Epithelial cell of alveolus of lung (primary cell): ENCODE measurements around the gene PVR. TPM values are rescaled to one million over a fixed set of nuclear protein-coding genes. Genes with fewer than 3 reads are reported as not detected.

Source experiments
- total RNA-seq: library from RNA; depleted of rRNA; stranded (reverse); fragments of >200 nt; gene quantifications from 2 replicates; pipeline ENCODE4 v1.2.1, GENCODE V29; 2015

PVR gene
- total RNA-seq: 30.6 and 96.3 TPM in 2 replicates

GRCh38 chr19:44643605-44644401 is at the start of gene PVR:
PVR (plus strand) TSS chr19:44643910; CDS start chr19:44644097, 187 bp downstream.

GRCh38 chr19:44613295-44614178 is 30.2 kb upstream of the PVR start, which contains the start of gene IGSF23:
IGSF23 (plus strand) TSS chr19:44613563; CDS start chr19:44613646, 83 bp downstream.

GRCh38 chr19:44671400-44671799 is 27.7 kb downstream of the PVR start, which contains the start of gene CEACAM19:
CEACAM19 (plus strand) TSS chr19:44671482; CDS start chr19:44671932, 450 bp downstream.

GRCh38 chr19:44698492-44699201 is 54.9 kb downstream of the PVR start, which contains the start of gene CEACAM16:
CEACAM16 (plus strand) TSS chr19:44699151; CDS start chr19:44701457, 2,306 bp downstream.

Other genes with a start within 250 kb of the PVR start
- gene ZNF285, start 242.3 kb upstream of the PVR start, total RNA-seq: 0.52 and 0.72 TPM in 2 replicates
- gene ZNF229, start 195.4 kb upstream of the PVR start, total RNA-seq: 5.7 and 6.5 TPM in 2 replicates
- 6.2 and 6.6 TPM in 2 replicates for gene ZNF180, start 143.4 kb upstream of the PVR start, total RNA-seq
- not detected in 2 replicates for gene CEACAM20, start 114.2 kb upstream of the PVR start, total RNA-seq
- gene IGSF23, start 30.3 kb upstream of the PVR start, total RNA-seq: not detected in 2 replicates
- gene CEACAM19, start 27.6 kb downstream of the PVR start, total RNA-seq: 0.24 and 1.0 TPM in 2 replicates
- gene CEACAM16, start 55.2 kb downstream of the PVR start, total RNA-seq: not detected in 2 replicates
- 33.4 and 58.0 TPM in 2 replicates for gene BCL3, start 104.8 kb downstream of the PVR start, total RNA-seq
- 3.0 TPM in 1 of 2 replicates, not detected in the other for gene CBLC, start 134.0 kb downstream of the PVR start, total RNA-seq
- gene BCAM, start 165.2 kb downstream of the PVR start, total RNA-seq: 31.2 and 70.5 TPM in 2 replicates
- gene NECTIN2, start 202.4 kb downstream of the PVR start, total RNA-seq: 164 and 177 TPM in 2 replicates
- gene TOMM40, start 247.3 kb downstream of the PVR start, total RNA-seq: 43.9 and 67.0 TPM in 2 replicates